HG03066 (cell line): ENCODE results near the gene SLCO4C1.
"Not testable (repeated sequence)": the region's sequence is repeated elsewhere in the genome, so short reads cannot be mapped to it uniquely, and the experiment has no call there.

ENCODE experiments used
- ATAC-seq: cut with Tn5 transposase; IDR thresholded peaks from one replicate; pipeline ENCODE4 v1.9.1; 2021; ENCODE audit warnings: low read depth; ENCODE audit not compliant: unreplicated experiment

SLCO4C1 gene

GRCh38 chr5:102296178-102296817, at the start of gene SLCO4C1:
Gene SLCO4C1 (minus strand): TSS chr5:102296284. CDS start chr5:102296262, 22 bp downstream.
- peak; percentile 95 for ATAC-seq

- ATAC-seq, result no peak
Observed at GRCh38 chr5:102341681-102342288, 45.7 kb upstream of the SLCO4C1 start.

- no peak for ATAC-seq
Observed at GRCh38 chr5:102324714-102325113, 28.6 kb upstream of the SLCO4C1 start.

GRCh38 chr5:102318801-102319200, 22.7 kb upstream of the SLCO4C1 start:
- not testable (repeated sequence) for ATAC-seq

- no peak for ATAC-seq
Observed at GRCh38 chr5:102314328-102314727, 18.2 kb upstream of the SLCO4C1 start.

GRCh38 chr5:102313912-102314311, 17.8 kb upstream of the SLCO4C1 start:
- no peak for ATAC-seq

- ATAC-seq, result no peak
Observed at GRCh38 chr5:102312586-102313370, 16.7 kb upstream of the SLCO4C1 start.

GRCh38 chr5:102309586-102309985, 13.5 kb upstream of the SLCO4C1 start:
- no peak for ATAC-seq

- no peak for ATAC-seq
Observed at GRCh38 chr5:102307232-102307631, 11.1 kb upstream of the SLCO4C1 start.

- ATAC-seq, result no peak
Observed at GRCh38 chr5:102306121-102306520, 10.0 kb upstream of the SLCO4C1 start.

- ATAC-seq, result peak; percentile 6
Observed at GRCh38 chr5:102295534-102296177, 428 bp downstream of the SLCO4C1 start.

- no peak for ATAC-seq
Observed at GRCh38 chr5:102294886-102295395, 1.1 kb downstream of the SLCO4C1 start.

GRCh38 chr5:102290004-102290403, 6.1 kb downstream of the SLCO4C1 start:
- ATAC-seq, result no peak

GRCh38 chr5:102289251-102289899, 6.7 kb downstream of the SLCO4C1 start:
- no peak for ATAC-seq

- no peak for ATAC-seq
Observed at GRCh38 chr5:102288630-102289029, 7.5 kb downstream of the SLCO4C1 start.

GRCh38 chr5:102286476-102286875, 9.6 kb downstream of the SLCO4C1 start:
- ATAC-seq, result no peak

GRCh38 chr5:102283102-102283797, 12.8 kb downstream of the SLCO4C1 start:
- ATAC-seq, result peak; percentile 52

GRCh38 chr5:102279711-102280110, 16.4 kb downstream of the SLCO4C1 start:
- ATAC-seq, result no peak

- ATAC-seq, result no peak
Observed at GRCh38 chr5:102278231-102278630, 17.9 kb downstream of the SLCO4C1 start.

GRCh38 chr5:102277144-102277543, 18.9 kb downstream of the SLCO4C1 start:
- no peak for ATAC-seq
